ENCODE measurements around the gene ZSCAN29.

The ZSCAN29 gene

GRCh38 chr15:43370310-43370974, 401 bp downstream of the ZSCAN29 start:
- TF ChIP-seq OSR1 (CRISPR knock-in tag; IDR thresholded peaks at IDR 0.05): no peak
- no peak for TF ChIP-seq CSDC2 (CRISPR knock-in tag; IDR thresholded peaks at IDR 0.05)
- no peak for TF ChIP-seq ESRRG (CRISPR knock-in tag; IDR thresholded peaks at IDR 0.05)
- TF ChIP-seq ZFP3 (CRISPR knock-in tag; IDR thresholded peaks at IDR 0.05): no peak
- TF ChIP-seq ZFP30 (CRISPR knock-in tag; IDR thresholded peaks at IDR 0.05): no peak
- TF ChIP-seq TCF4 (CRISPR knock-in tag; IDR thresholded peaks at IDR 0.05; ENCODE audit: borderline replicate concordance): no peak
- no peak for TF ChIP-seq ZNF70 (CRISPR knock-in tag; IDR thresholded peaks at IDR 0.05)
- TF ChIP-seq ARNTL (CRISPR knock-in tag; IDR thresholded peaks at IDR 0.05; ENCODE audit: borderline replicate concordance, low read depth): no peak
- no peak for TF ChIP-seq TSHZ2 (CRISPR knock-in tag; IDR thresholded peaks at IDR 0.05)
- no peak for TF ChIP-seq GLIS3 (CRISPR knock-in tag; IDR thresholded peaks at IDR 0.05)
- no peak for TF ChIP-seq ZC3H10 (CRISPR knock-in tag; IDR thresholded peaks at IDR 0.05)
- TF ChIP-seq, protein P1, sequence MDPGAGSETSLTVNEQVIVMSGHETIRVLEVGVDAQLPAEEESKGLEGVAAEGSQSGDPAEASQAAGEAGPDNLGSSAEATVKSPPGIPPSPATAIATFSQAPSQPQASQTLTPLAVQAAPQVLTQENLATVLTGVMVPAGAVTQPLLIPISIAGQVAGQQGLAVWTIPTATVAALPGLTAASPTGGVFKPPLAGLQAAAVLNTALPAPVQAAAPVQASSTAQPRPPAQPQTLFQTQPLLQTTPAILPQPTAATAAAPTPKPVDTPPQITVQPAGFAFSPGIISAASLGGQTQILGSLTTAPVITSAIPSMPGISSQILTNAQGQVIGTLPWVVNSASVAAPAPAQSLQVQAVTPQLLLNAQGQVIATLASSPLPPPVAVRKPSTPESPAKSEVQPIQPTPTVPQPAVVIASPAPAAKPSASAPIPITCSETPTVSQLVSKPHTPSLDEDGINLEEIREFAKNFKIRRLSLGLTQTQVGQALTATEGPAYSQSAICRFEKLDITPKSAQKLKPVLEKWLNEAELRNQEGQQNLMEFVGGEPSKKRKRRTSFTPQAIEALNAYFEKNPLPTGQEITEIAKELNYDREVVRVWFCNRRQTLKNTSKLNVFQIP (CRISPR knock-in tag; IDR thresholded peaks at IDR 0.05; ENCODE audit: borderline replicate concordance, low read depth): no peak
- no peak for TF ChIP-seq RARB (CRISPR knock-in tag; IDR thresholded peaks at IDR 0.05)
- TF ChIP-seq BACH2 (CRISPR knock-in tag; IDR thresholded peaks at IDR 0.05; ENCODE audit: borderline replicate concordance): no peak
- TF ChIP-seq, protein P2, sequence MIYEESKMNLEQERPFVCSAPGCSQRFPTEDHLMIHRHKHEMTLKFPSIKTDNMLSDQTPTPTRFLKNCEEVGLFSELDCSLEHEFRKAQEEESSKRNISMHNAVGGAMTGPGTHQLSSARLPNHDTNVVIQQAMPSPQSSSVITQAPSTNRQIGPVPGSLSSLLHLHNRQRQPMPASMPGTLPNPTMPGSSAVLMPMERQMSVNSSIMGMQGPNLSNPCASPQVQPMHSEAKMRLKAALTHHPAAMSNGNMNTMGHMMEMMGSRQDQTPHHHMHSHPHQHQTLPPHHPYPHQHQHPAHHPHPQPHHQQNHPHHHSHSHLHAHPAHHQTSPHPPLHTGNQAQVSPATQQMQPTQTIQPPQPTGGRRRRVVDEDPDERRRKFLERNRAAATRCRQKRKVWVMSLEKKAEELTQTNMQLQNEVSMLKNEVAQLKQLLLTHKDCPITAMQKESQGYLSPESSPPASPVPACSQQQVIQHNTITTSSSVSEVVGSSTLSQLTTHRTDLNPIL (CRISPR knock-in tag; IDR thresholded peaks at IDR 0.05; ENCODE audit: low read depth): no peak
- ATAC-seq: peak; percentile 77

DNA sequence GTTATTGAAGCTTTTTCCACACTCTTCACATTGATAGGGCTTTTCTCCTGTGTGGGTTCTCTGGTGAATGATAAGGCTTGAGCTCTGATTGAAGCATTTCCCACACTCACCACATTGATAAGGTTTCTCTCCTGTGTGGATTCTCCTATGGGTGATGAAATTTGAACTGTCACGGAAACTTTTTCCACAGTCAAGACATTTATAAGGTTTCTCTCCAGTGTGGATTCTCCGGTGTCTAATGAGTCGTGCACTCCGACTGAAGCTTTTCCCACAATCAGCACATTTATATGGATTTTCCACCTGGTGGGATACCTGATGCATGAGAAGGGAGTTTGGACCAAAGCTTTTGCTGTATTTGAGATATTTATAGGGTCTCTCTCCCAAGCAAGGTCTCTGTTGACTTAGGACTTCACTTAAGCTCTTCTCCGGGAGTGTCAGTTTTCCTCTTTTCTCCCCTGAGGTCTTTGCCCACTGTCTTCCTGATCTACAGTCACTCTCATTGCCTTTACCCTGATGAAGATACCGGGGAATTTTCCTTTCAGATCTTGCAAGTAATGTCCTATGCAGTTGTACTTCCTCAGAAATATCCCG, 9.4 kb downstream of the ZSCAN29 start:
- TF ChIP-seq PPARA (CRISPR knock-in tag; IDR thresholded peaks at IDR 0.05; ENCODE audit: borderline replicate concordance) (no peak), ZFP3 (CRISPR knock-in tag; IDR thresholded peaks at IDR 0.05) (no peak), GLIS3 (CRISPR knock-in tag; IDR thresholded peaks at IDR 0.05) (no peak), ZNF8 (CRISPR knock-in tag; IDR thresholded peaks at IDR 0.05) (no peak), TOX (CRISPR knock-in tag; IDR thresholded peaks at IDR 0.05; ENCODE audit: borderline replicate concordance) (no peak), ZNF565 (CRISPR knock-in tag; conservative IDR thresholded peaks at IDR 0.05; ENCODE audit: low read depth) (no peak), ZNF70 (CRISPR knock-in tag; IDR thresholded peaks at IDR 0.05) (no peak), ISL1 (CRISPR knock-in tag; IDR thresholded peaks at IDR 0.05) (no peak), CSDC2 (CRISPR knock-in tag; IDR thresholded peaks at IDR 0.05) (no peak), ARNTL (CRISPR knock-in tag; IDR thresholded peaks at IDR 0.05; ENCODE audit: borderline replicate concordance, low read depth) (no peak), ZFP30 (CRISPR knock-in tag; IDR thresholded peaks at IDR 0.05) (no peak), TCF4 (CRISPR knock-in tag; IDR thresholded peaks at IDR 0.05; ENCODE audit: borderline replicate concordance) (no peak), ZC3H10 (CRISPR knock-in tag; IDR thresholded peaks at IDR 0.05) (no peak), OSR1 (CRISPR knock-in tag; IDR thresholded peaks at IDR 0.05) (no peak), BACH2 (CRISPR knock-in tag; IDR thresholded peaks at IDR 0.05; ENCODE audit: borderline replicate concordance) (no peak), CSRNP3 (CRISPR knock-in tag; IDR thresholded peaks at IDR 0.05) (no peak), ESRRG (CRISPR knock-in tag; IDR thresholded peaks at IDR 0.05) (no peak)
- TF ChIP-seq, protein P3, sequence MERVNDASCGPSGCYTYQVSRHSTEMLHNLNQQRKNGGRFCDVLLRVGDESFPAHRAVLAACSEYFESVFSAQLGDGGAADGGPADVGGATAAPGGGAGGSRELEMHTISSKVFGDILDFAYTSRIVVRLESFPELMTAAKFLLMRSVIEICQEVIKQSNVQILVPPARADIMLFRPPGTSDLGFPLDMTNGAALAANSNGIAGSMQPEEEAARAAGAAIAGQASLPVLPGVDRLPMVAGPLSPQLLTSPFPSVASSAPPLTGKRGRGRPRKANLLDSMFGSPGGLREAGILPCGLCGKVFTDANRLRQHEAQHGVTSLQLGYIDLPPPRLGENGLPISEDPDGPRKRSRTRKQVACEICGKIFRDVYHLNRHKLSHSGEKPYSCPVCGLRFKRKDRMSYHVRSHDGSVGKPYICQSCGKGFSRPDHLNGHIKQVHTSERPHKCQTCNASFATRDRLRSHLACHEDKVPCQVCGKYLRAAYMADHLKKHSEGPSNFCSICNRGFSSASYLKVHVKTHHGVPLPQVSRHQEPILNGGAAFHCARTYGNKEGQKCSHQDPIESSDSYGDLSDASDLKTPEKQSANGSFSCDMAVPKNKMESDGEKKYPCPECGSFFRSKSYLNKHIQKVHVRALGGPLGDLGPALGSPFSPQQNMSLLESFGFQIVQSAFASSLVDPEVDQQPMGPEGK (CRISPR knock-in tag; IDR thresholded peaks at IDR 0.05; ENCODE audit: borderline replicate concordance): no peak
- TF ChIP-seq, protein P2 (CRISPR knock-in tag; IDR thresholded peaks at IDR 0.05; ENCODE audit: low read depth): no peak
- no peak for ATAC-seq
